Loucy (cell line): ENCODE results near the gene FADS3.

Experiments
- H2AFZ ChIP-seq: fragments of 200-600 bp; sonication (generic); 2 replicates; pipeline ENCODE4 v1.6.0; 2016; ENCODE audit warnings: antibody characterized with exemption, mild to moderate bottlenecking, low read length, moderate library complexity
- H3F3A ChIP-seq: fragments of 200-600 bp; 2 replicates; pipeline ENCODE4 v1.6.0; 2016; ENCODE audit warnings: antibody characterized with exemption, low read depth, mild to moderate bottlenecking
- H3K27me3 ChIP-seq: fragments of 200-600 bp; sonication (generic); 2 replicates; pipeline ENCODE4 v1.6.1; 2014; ENCODE audit warnings: low read length, mild to moderate bottlenecking; ENCODE audit not compliant: insufficient read depth, poor library complexity, severe bottlenecking
- H3K36me3 ChIP-seq: fragments of 200-600 bp; sonication (generic); 2 replicates; pipeline ENCODE4 v1.6.1; 2016; ENCODE audit warnings: low read length; ENCODE audit not compliant: insufficient read depth
- H3K4me1 ChIP-seq: fragments of 200-600 bp; sonication (generic); 2 replicates; pipeline ENCODE4 v1.5.1; 2014; ENCODE audit warnings: low read length, mild to moderate bottlenecking; ENCODE audit not compliant: insufficient read depth, poor library complexity, severe bottlenecking
- H3K4me2 ChIP-seq: fragments of 200-600 bp; sonication (generic); 2 replicates; pipeline ENCODE4 v1.6.0; 2014; ENCODE audit warnings: antibody characterized with exemption, low read length, low read depth, mild to moderate bottlenecking; ENCODE audit not compliant: poor library complexity, severe bottlenecking
- H3K4me3 ChIP-seq: fragments of 200-600 bp; sonication (generic); 2 replicates; pipeline ENCODE4 v1.5.1; 2014; ENCODE audit warnings: low read length, mild to moderate bottlenecking, mixed read lengths; ENCODE audit not compliant: poor library complexity, severe bottlenecking
- H3K79me2 ChIP-seq: fragments of 200-600 bp; sonication (generic); 2 replicates; pipeline ENCODE4 v1.6.1; 2014; ENCODE audit warnings: low read length; ENCODE audit not compliant: insufficient read depth
- H3K9ac ChIP-seq: fragments of 200-600 bp; sonication (generic); 2 replicates; pipeline ENCODE4 v1.6.0; 2014; ENCODE audit warnings: mild to moderate bottlenecking, low read depth, low read length, moderate library complexity; ENCODE audit not compliant: poor library complexity, severe bottlenecking
- H3K9me2 ChIP-seq: fragments of 200-600 bp; sonication (generic); replicated peaks from 2 replicates; pipeline ENCODE4 v1.6.1; 2016; ENCODE audit warnings: low read depth, low read length, mixed read lengths
- H3K9me3 ChIP-seq: fragments of 200-600 bp; sonication (generic); 2 replicates; pipeline ENCODE4 v1.6.1; 2014; ENCODE audit warnings: mild to moderate bottlenecking, antibody characterized with exemption, low read length, low read depth; ENCODE audit not compliant: insufficient read depth
- H4K20me1 ChIP-seq: fragments of 200-600 bp; sonication (generic); 2 replicates; pipeline ENCODE4 v1.6.0; 2014; ENCODE audit warnings: antibody characterized with exemption, low read length, mild to moderate bottlenecking; ENCODE audit not compliant: insufficient read depth, poor library complexity, severe bottlenecking
- EZH2phosphoT487 ChIP-seq: fragments of 200-600 bp; IDR thresholded peaks from 2 replicates; pipeline ENCODE4 v1.6.1; 2018; ENCODE audit warnings: antibody characterized with exemption, mild to moderate bottlenecking, moderate library complexity, borderline replicate concordance
- TF ChIP-seq, protein P1 (sequence below): fragments of 200-600 bp; sonication (generic); conservative IDR thresholded peaks from 2 replicates; pipeline ENCODE4 v1.5.1; 2014; ENCODE audit warnings: mild to moderate bottlenecking, antibody characterized with exemption, low read length

The FADS3 gene

DNA sequence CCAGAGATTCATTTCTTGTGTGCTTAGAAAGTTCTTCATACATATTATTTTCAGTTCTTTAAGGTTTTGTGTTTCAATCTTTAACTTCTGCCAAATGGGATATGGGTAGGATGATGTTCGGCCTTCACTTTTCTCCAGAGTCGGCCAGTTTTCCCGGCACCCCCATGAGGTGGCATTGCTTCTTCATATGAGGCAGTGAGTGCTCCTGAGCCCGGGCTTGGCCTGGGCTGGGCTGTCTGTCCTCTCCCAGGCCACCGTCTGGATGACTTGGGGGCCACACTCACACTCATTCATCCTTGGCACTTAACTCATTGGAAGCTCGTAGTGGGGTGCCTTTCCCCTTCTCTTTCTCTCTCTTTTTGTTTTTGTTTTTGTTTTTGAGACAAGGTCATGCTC is 39.4 kb downstream of the FADS3 start:
- TF ChIP-seq, protein P1, sequence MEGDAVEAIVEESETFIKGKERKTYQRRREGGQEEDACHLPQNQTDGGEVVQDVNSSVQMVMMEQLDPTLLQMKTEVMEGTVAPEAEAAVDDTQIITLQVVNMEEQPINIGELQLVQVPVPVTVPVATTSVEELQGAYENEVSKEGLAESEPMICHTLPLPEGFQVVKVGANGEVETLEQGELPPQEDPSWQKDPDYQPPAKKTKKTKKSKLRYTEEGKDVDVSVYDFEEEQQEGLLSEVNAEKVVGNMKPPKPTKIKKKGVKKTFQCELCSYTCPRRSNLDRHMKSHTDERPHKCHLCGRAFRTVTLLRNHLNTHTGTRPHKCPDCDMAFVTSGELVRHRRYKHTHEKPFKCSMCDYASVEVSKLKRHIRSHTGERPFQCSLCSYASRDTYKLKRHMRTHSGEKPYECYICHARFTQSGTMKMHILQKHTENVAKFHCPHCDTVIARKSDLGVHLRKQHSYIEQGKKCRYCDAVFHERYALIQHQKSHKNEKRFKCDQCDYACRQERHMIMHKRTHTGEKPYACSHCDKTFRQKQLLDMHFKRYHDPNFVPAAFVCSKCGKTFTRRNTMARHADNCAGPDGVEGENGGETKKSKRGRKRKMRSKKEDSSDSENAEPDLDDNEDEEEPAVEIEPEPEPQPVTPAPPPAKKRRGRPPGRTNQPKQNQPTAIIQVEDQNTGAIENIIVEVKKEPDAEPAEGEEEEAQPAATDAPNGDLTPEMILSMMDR, result no peak
- no peak for TF ChIP-seq EZH2phosphoT487
- peaks cover 97% of the 10 kb centered on the region for H3K36me3 ChIP-seq
- no peak overlapping the region for H2AFZ ChIP-seq
- peaks cover 58% of the 10 kb centered on the region for H4K20me1 ChIP-seq
- H3K4me1 ChIP-seq, result no peaks in the 10 kb centered on the region
- no peaks in the 10 kb centered on the region for H3K27me3 ChIP-seq
- H3K9ac ChIP-seq, result no peak overlapping the region
- H3F3A ChIP-seq, result no peaks in the 10 kb centered on the region; the same call in 1 of the 2 replicates
- H3K4me2 ChIP-seq, result no peak overlapping the region
- no peaks in the 10 kb centered on the region for H3K9me3 ChIP-seq
- peaks cover 32% of the 10 kb centered on the region; the same call in 1 of the 2 replicates for H3K79me2 ChIP-seq
- no peak overlapping the region for H3K4me3 ChIP-seq
- no peaks in the 10 kb centered on the region for H3K9me2 ChIP-seq

DNA sequence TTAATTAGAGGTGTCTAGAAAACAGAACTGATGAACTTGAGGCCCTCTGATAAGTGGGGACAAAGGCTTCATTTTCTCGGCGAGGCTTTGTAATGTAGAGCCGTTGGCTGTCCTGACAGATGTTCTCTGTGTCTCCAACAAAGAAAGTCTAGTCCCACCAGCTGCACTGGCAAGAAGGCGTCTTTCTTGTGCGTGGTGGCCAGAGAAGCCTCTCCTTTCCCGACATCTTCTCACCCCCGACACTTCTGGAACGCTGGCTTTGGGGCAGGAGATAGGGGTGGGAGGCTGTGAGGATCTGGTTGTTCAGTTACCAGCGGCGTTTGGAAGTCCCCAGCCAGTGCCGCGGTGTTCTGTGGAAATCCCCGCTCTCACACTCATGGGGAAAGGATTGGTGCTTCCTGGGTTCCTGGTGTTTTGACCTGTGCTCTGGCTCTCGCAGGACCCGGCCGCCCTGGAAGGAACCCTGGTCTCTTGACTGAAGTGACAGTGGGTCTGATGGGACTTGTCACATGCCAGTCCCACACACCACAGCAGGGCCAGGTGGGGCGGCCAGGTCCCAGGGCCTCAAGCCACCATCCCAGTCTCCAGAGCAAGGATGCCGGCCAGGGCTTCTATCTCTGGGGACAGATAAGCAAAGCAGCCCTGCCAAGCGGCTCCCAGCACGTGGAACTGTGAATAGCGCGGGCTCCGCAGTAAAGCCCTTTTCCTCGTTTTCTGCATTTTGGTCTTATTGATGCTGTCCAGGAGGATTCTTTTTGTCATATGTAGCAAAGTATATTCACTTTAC is 40.0 kb downstream of the FADS3 start:
- no peaks in the 10 kb centered on the region for H3K9me2 ChIP-seq
- H2AFZ ChIP-seq, result no peak overlapping the region
- no peaks in the 10 kb centered on the region for H3K4me1 ChIP-seq
- H4K20me1 ChIP-seq, result peaks cover 56% of the 10 kb centered on the region
- no peak overlapping the region for H3K4me2 ChIP-seq
- TF ChIP-seq, protein P1, result no peak
- TF ChIP-seq EZH2phosphoT487, result no peak
- H3K9me3 ChIP-seq, result no peaks in the 10 kb centered on the region
- no peak overlapping the region for H3K9ac ChIP-seq
- H3K4me3 ChIP-seq, result no peak overlapping the region
- H3K36me3 ChIP-seq, result peaks cover 97% of the 10 kb centered on the region
- peaks cover 32% of the 10 kb centered on the region; the same call in 1 of the 2 replicates for H3K79me2 ChIP-seq
- H3F3A ChIP-seq, result no peaks in the 10 kb centered on the region; the same call in 1 of the 2 replicates
- no peaks in the 10 kb centered on the region for H3K27me3 ChIP-seq

DNA sequence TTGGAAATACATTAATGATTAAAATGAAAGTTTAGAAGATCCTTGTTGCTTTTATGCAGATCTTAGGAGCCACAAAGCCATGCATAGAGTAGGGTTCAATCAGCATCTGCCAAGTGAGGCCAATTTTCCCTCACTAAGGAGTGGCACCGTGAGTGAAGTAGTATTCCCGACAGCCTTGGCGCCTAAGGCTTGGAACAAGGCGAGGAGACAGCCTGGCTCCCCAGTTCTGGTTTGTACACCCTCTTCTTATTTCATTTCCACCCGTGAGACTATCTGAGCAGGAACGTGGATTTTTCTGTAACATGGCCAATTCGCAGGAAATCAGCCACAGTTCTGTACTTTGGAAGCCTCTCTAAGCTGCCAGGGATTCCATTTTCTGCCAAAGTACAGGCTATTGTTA is 40.7 kb downstream of the FADS3 start:
- Histone ChIP-seq H3K9ac (no peak overlapping the region), H3K9me2 (no peaks in the 10 kb centered on the region), H3K4me1 (no peaks in the 10 kb centered on the region), H3K9me3 (no peaks in the 10 kb centered on the region), H3K79me2 (peaks cover 36% of the 10 kb centered on the region; the same call in 1 of the 2 replicates), H2AFZ (no peak overlapping the region), H3K4me2 (no peak overlapping the region), H3K36me3 (peaks cover 97% of the 10 kb centered on the region), H3F3A (no peaks in the 10 kb centered on the region; the same call in 1 of the 2 replicates), H3K4me3 (no peak overlapping the region), H3K27me3 (no peaks in the 10 kb centered on the region), H4K20me1 (peaks cover 54% of the 10 kb centered on the region)
- TF ChIP-seq, protein P1, result no peak
- TF ChIP-seq EZH2phosphoT487, result no peak
